BJ (cell line): ENCODE data around the gene GP5. TPM values are rescaled to one million over a fixed set of nuclear protein-coding genes. Genes with fewer than 3 reads are reported as not detected.

Experiments used
- CTCF ChIA-PET: fragments of 350-600 bp; formaldehyde crosslinking; extraction: SDS; loops from one replicate; lab custom pipeline; 2021; ENCODE audit warnings: antibody characterized with exemption, inconsistent platforms; lab: Yijun Ruan, JAX
- POLR2A ChIA-PET: fragments of 300-600 bp; sonication (Branson Sonifier 250); formaldehyde crosslinking; extraction: SDS; loops from one replicate; lab custom pipeline; 2021; ENCODE audit warnings: antibody characterized with exemption; lab: Charles Lee
- DNase-seq: peaks from one replicate; pipeline ENCODE4 v3.0.0-alpha.2; 2011; ENCODE audit warnings: low read depth
- H3K27me3 ChIP-seq: 2 replicates; pipeline ENCODE4 v1.6.0; 2011; ENCODE audit warnings: low read length; ENCODE audit not compliant: control insufficient read depth, insufficient read depth
- H3K36me3 ChIP-seq: 2 replicates; pipeline ENCODE4 v1.5.1; 2011; ENCODE audit warnings: low read length; ENCODE audit not compliant: control insufficient read depth, insufficient read depth
- H3K4me3 ChIP-seq: 2 replicates; pipeline ENCODE4 v1.5.1; 2011; ENCODE audit warnings: low read depth, mild to moderate bottlenecking, control low read depth, low read length
- CTCF ChIP-seq: IDR thresholded peaks from 2 replicates; pipeline ENCODE4 v1.5.1; 2011; ENCODE audit warnings: low read depth, mild to moderate bottlenecking, control low read depth, inconsistent platforms, low read length, moderate library complexity; ENCODE audit not compliant: insufficient read depth
- polyA plus RNA-seq: library from polyadenylated mRNA; depleted of rRNA; stranded (reverse); fragments of >200 nt; gene quantifications from 2 replicates; pipeline ENCODE4 v1.2.3, GENCODE V29; 2011

The GP5 gene
- polyA plus RNA-seq, 1 experiment: not detected

GRCh38 chr3:194395778-194396538 is 3.1 kb downstream of the GP5 start:
- no peak for DNase-seq
- Histone ChIP-seq H3K27me3 (peaks cover 7% of the 10 kb centered on the region), H3K36me3 (no peaks in the 10 kb centered on the region), H3K4me3 (no peak overlapping the region)
- ChIA-PET POLR2A (interaction anchor here (0.6 kb wide), 1 partner anchor 10 kb away, joined by 4 read pairs; no protein-coding TSS in a partner anchor), CTCF (interaction anchor here (0.6 to 17.9 kb wide), 9 partner anchors 9 to 74 kb away, joined by 3 to 347 read pairs (median 4); no protein-coding TSS in a partner anchor)
- no peak for TF ChIP-seq CTCF

- no peak for TF ChIP-seq CTCF
- no peak for DNase-seq
- Histone ChIP-seq H3K27me3 (peaks cover 7% of the 10 kb centered on the region), H3K36me3 (no peaks in the 10 kb centered on the region), H3K4me3 (no peak overlapping the region)
- ChIA-PET POLR2A (no interaction called here), CTCF (interaction anchor here (0.9 to 17.9 kb wide), 5 partner anchors 10 to 57 kb away, joined by 3 to 347 read pairs (median 4); partner anchors contain the start of gene LRRC15)
Measured at GRCh38 chr3:194395212-194395611, 3.9 kb downstream of the GP5 start.

- ChIA-PET CTCF (interaction anchor here (1.1 to 2.0 kb wide), 2 partner anchors 42 to 49 kb away, joined by 3 to 5 read pairs; no protein-coding TSS in a partner anchor), POLR2A (interaction anchor here (0.7 kb wide), 1 partner anchor 9 kb away, joined by 6 read pairs; no protein-coding TSS in a partner anchor)
- Histone ChIP-seq H3K4me3 (no peak overlapping the region), H3K27me3 (peaks cover 5% of the 10 kb centered on the region), H3K36me3 (no peaks in the 10 kb centered on the region)
- TF ChIP-seq CTCF: no peak
- DNase-seq: no peak
Measured at GRCh38 chr3:194392576-194392975, 6.5 kb downstream of the GP5 start.

- peaks cover 4% of the 10 kb centered on the region; the same call in 1 of the 2 replicates for H3K27me3 ChIP-seq
- ChIA-PET POLR2A (no interaction called here), CTCF (interaction anchor here (2.0 kb wide), 1 partner anchor 47 kb away, joined by 5 read pairs; no protein-coding TSS in a partner anchor)
- DNase-seq: no peak
- H3K4me3 ChIP-seq: no peak overlapping the region
- H3K36me3 ChIP-seq: no peaks in the 10 kb centered on the region
- TF ChIP-seq CTCF: no peak
Measured at GRCh38 chr3:194390835-194391234, 8.2 kb downstream of the GP5 start.

GRCh38 chr3:194389269-194389668 is 9.8 kb downstream of the GP5 start:
- no peak for TF ChIP-seq CTCF
- ChIA-PET CTCF (interaction anchor here (1.2 to 1.5 kb wide), 2 partner anchors 15 to 46 kb away, joined by 3 read pairs; no protein-coding TSS in a partner anchor), POLR2A (no interaction called here)
- no peak for DNase-seq
- no peak overlapping the region for H3K4me3 ChIP-seq
- H3K36me3 ChIP-seq: no peaks in the 10 kb centered on the region
- H3K27me3 ChIP-seq: peaks cover 4% of the 10 kb centered on the region; the same call in 1 of the 2 replicates
